MM.1S (cell line): Measurements from ENCODE around the gene SPPL3.

ENCODE experiments used
- DNase-seq: peaks from one replicate; pipeline ENCODE4 v3.0.0-alpha.2; 2015
- H2AFZ ChIP-seq: fragments of 300-600 bp; sonication (generic); 2 replicates; pipeline ENCODE4 v1.6.0; 2016; ENCODE audit warnings: antibody characterized with exemption, low read length
- H3F3A ChIP-seq: fragments of 300-600 bp; sonication (generic); 2 replicates; pipeline ENCODE4 v1.6.1; 2016; ENCODE audit warnings: mild to moderate bottlenecking, antibody characterized with exemption, low read length, moderate library complexity, mixed read lengths; ENCODE audit not compliant: insufficient read depth
- H3K27ac ChIP-seq: fragments of 300-600 bp; sonication (generic); 2 replicates; pipeline ENCODE4 v1.5.1; 2016; ENCODE audit warnings: mild to moderate bottlenecking, low read length
- H3K27me3 ChIP-seq: fragments of 300-600 bp; sonication (generic); replicated peaks from 2 replicates; pipeline ENCODE4 v1.6.0; 2016; ENCODE audit warnings: low read length; ENCODE audit not compliant: insufficient read depth
- H3K36me3 ChIP-seq: fragments of 300-600 bp; sonication (generic); replicated peaks from 2 replicates; pipeline ENCODE4 v1.6.1; 2016; ENCODE audit warnings: mild to moderate bottlenecking, low read length, mixed read lengths; ENCODE audit not compliant: insufficient read depth
- H3K4me1 ChIP-seq: fragments of 300-600 bp; sonication (generic); 2 replicates; pipeline ENCODE4 v1.6.1; 2016; ENCODE audit warnings: low read length, mixed read lengths
- H3K4me2 ChIP-seq: fragments of 300-600 bp; sonication (generic); 2 replicates; pipeline ENCODE4 v1.6.0; 2016; ENCODE audit warnings: low read depth, low read length
- H3K4me3 ChIP-seq: fragments of 300-600 bp; sonication (generic); 2 replicates; pipeline ENCODE4 v1.5.1; 2016; ENCODE audit warnings: low read length, mixed read lengths
- H3K79me2 ChIP-seq: fragments of 300-600 bp; sonication (generic); 2 replicates; pipeline ENCODE4 v1.6.1; 2016; ENCODE audit warnings: mixed run types, low read length, mixed read lengths
- H3K9ac ChIP-seq: fragments of 300-600 bp; sonication (generic); 2 replicates; pipeline ENCODE4 v1.6.1; 2016; ENCODE audit warnings: low read length, mixed read lengths
- H3K9me2 ChIP-seq: fragments of 300-600 bp; sonication (generic); replicated peaks from 2 replicates; pipeline ENCODE4 v1.6.1; 2016; ENCODE audit warnings: mild to moderate bottlenecking, low read length, mixed read lengths; ENCODE audit not compliant: insufficient read depth
- H3K9me3 ChIP-seq: fragments of 300-600 bp; sonication (generic); replicated peaks from 2 replicates; pipeline ENCODE4 v1.6.1; 2016; ENCODE audit warnings: mild to moderate bottlenecking, low read length, mixed read lengths; ENCODE audit not compliant: insufficient read depth
- H4K20me1 ChIP-seq: fragments of 300-600 bp; sonication (generic); 2 replicates; pipeline ENCODE4 v1.6.1; 2016; ENCODE audit warnings: mild to moderate bottlenecking, low read length, moderate library complexity, mixed read lengths; ENCODE audit not compliant: insufficient read depth
- CTCF ChIP-seq: fragments of 300-600 bp; sonication (generic); IDR thresholded peaks from 2 replicates; pipeline ENCODE4 v1.5.1; 2016; ENCODE audit warnings: antibody characterized with exemption, low read length, mixed read lengths
- EZH2 ChIP-seq: fragments of 300-600 bp; sonication (generic); optimal IDR thresholded peaks from 2 replicates; pipeline ENCODE3; 2017; ENCODE audit warnings: low read depth, mild to moderate bottlenecking, antibody characterized with exemption, low read length, mixed read lengths
- EZH2phosphoT487 ChIP-seq: fragments of 300-600 bp; sonication (generic); IDR thresholded peaks from 2 replicates; pipeline ENCODE4 v1.6.1; 2018; ENCODE audit warnings: antibody characterized with exemption, low read length

Gene SPPL3

GRCh38 chr12:120719496-120720233 lies 184.5 kb downstream of the SPPL3 start:
- Histone ChIP-seq H3K9ac (no peak overlapping the region), H3K4me2 (no peak overlapping the region), H3K4me3 (no peak overlapping the region), H3K9me2 (no peaks in the 10 kb centered on the region), H3K9me3 (no peaks in the 10 kb centered on the region), H3K79me2 (no peaks in the 10 kb centered on the region), H3K36me3 (no peaks in the 10 kb centered on the region), H2AFZ (no peak overlapping the region), H3K27me3 (no peaks in the 10 kb centered on the region), H4K20me1 (no peaks in the 10 kb centered on the region), H3F3A (no peaks in the 10 kb centered on the region), H3K4me1 (no peaks in the 10 kb centered on the region), H3K27ac (no peak overlapping the region)
- no peak for DNase-seq
- TF ChIP-seq EZH2phosphoT487 (no peak), CTCF (no peak), EZH2 (no peak)

- Histone ChIP-seq H4K20me1 (no peaks in the 10 kb centered on the region), H3K27ac (no peak overlapping the region), H3K4me1 (no peaks in the 10 kb centered on the region), H3F3A (no peaks in the 10 kb centered on the region), H3K4me2 (no peak overlapping the region), H3K9ac (no peak overlapping the region), H3K4me3 (no peak overlapping the region), H3K9me2 (no peaks in the 10 kb centered on the region), H3K36me3 (no peaks in the 10 kb centered on the region), H2AFZ (no peak overlapping the region), H3K27me3 (no peaks in the 10 kb centered on the region), H3K9me3 (no peaks in the 10 kb centered on the region), H3K79me2 (no peaks in the 10 kb centered on the region)
- TF ChIP-seq CTCF (no peak), EZH2phosphoT487 (no peak), EZH2 (no peak)
- DNase-seq: no peak
Measured at GRCh38 chr12:120719072-120719471, 185.1 kb downstream of the SPPL3 start.

GRCh38 chr12:120718055-120718454 lies 186.1 kb downstream of the SPPL3 start:
- no peaks in the 10 kb centered on the region for H4K20me1 ChIP-seq
- DNase-seq: no peak
- no peaks in the 10 kb centered on the region for H3F3A ChIP-seq
- TF ChIP-seq CTCF (no peak), EZH2phosphoT487 (no peak), EZH2 (no peak)
- no peak overlapping the region for H3K27ac ChIP-seq
- H3K9ac ChIP-seq: no peak overlapping the region
- H3K4me1 ChIP-seq: no peaks in the 10 kb centered on the region
- H2AFZ ChIP-seq: no peak overlapping the region
- no peaks in the 10 kb centered on the region for H3K79me2 ChIP-seq
- no peaks in the 10 kb centered on the region for H3K9me3 ChIP-seq
- H3K36me3 ChIP-seq: no peaks in the 10 kb centered on the region
- H3K9me2 ChIP-seq: no peaks in the 10 kb centered on the region
- no peak overlapping the region for H3K4me3 ChIP-seq
- H3K27me3 ChIP-seq: no peaks in the 10 kb centered on the region
- no peak overlapping the region for H3K4me2 ChIP-seq
